HepG2 (cell line): ENCODE data around the gene SECTM1. TPM values are rescaled to one million over a fixed set of nuclear protein-coding genes. Genes with fewer than 3 reads are reported as not detected.

Source experiments
- ATF1 ChIP-seq: IDR thresholded peaks from 2 replicates; pipeline ENCODE4 v1.6.1; 2016; ENCODE audit warnings: mild to moderate bottlenecking, control low read depth
- BRCA1 ChIP-seq: sonication (generic); formaldehyde crosslinking; IDR thresholded peaks from 2 replicates; pipeline ENCODE4 v1.4.0; 2020; ENCODE audit warnings: missing genetic modification reagents
- GABPA ChIP-seq, 2 experiments: IDR thresholded peaks; 2 replicates each; pipeline ENCODE4 v1.6.1; 2011 to 2016; ENCODE audit warnings: low read depth in 2 of 2, low read length in 1 of 2, missing biosample characterization in 1 of 2, missing genetic modification characterization in 1 of 2
- GMEB2 ChIP-seq: IDR thresholded peaks from 2 replicates; pipeline ENCODE4 v1.6.1; 2016; ENCODE audit warnings: missing biosample characterization, missing genetic modification reagents, low read depth
- MNT ChIP-seq: fragments of 450-650 bp; IDR thresholded peaks from 2 replicates; pipeline ENCODE4 v1.6.1; 2016
- NR2F6 ChIP-seq, 2 experiments: IDR thresholded peaks; 2 replicates each; pipeline ENCODE4 v1.6.1; 2016; ENCODE audit warnings: antibody characterized with exemption in 1 of 2, mild to moderate bottlenecking in 1 of 2
- PRPF4 ChIP-seq: fragments of 200-400 bp; formaldehyde crosslinking; IDR thresholded peaks from 2 replicates; pipeline ENCODE4 v1.6.1; 2016; ENCODE audit warnings: low read length, low read depth; ENCODE audit not compliant: poor library complexity, severe bottlenecking
- RXRA ChIP-seq: sonication (generic); formaldehyde crosslinking; IDR thresholded peaks from 2 replicates; pipeline ENCODE4 v1.5.1; 2020; ENCODE audit warnings: missing genetic modification reagents
- SMARCE1 ChIP-seq: fragments of 450-650 bp; IDR thresholded peaks from 2 replicates; pipeline ENCODE4 v1.6.1; 2017; ENCODE audit warnings: borderline replicate concordance
- SRSF1 ChIP-seq: fragments of 200-400 bp; formaldehyde crosslinking; optimal IDR thresholded peaks from 2 replicates; pipeline ENCODE3; 2017; ENCODE audit warnings: mild to moderate bottlenecking, low read depth, low read length, moderate library complexity
- THAP7 ChIP-seq: sonication (generic); formaldehyde crosslinking; IDR thresholded peaks from 2 replicates; pipeline ENCODE4 v1.8.1; 2023; ENCODE audit warnings: mild to moderate bottlenecking, missing genetic modification reagents
- XBP1 ChIP-seq: sonication (generic); formaldehyde crosslinking; IDR thresholded peaks from 2 replicates; pipeline ENCODE4 v1.5.0; 2020; ENCODE audit warnings: missing genetic modification reagents
- ZNF264 ChIP-seq: sonication (generic); formaldehyde crosslinking; IDR thresholded peaks from 2 replicates; pipeline ENCODE4 v1.4.0; 2020; ENCODE audit warnings: missing genetic modification reagents
- ZNF281 ChIP-seq: sonication (generic); formaldehyde crosslinking; IDR thresholded peaks from 2 replicates; pipeline ENCODE4 v1.4.0; 2020; ENCODE audit warnings: missing genetic modification reagents, borderline replicate concordance
- ZNF710 ChIP-seq: sonication (generic); formaldehyde crosslinking; IDR thresholded peaks from 2 replicates; pipeline ENCODE4 v1.5.0; 2020; ENCODE audit warnings: mild to moderate bottlenecking, missing genetic modification reagents, borderline replicate concordance
- ZNF75D ChIP-seq: sonication (generic); formaldehyde crosslinking; IDR thresholded peaks from 2 replicates; pipeline ENCODE4 v1.8.1; 2023; ENCODE audit warnings: missing genetic modification reagents, mild to moderate bottlenecking, borderline replicate concordance
- ZNF800 ChIP-seq: sonication (generic); formaldehyde crosslinking; IDR thresholded peaks from 2 replicates; pipeline ENCODE4 v1.4.0; 2020; ENCODE audit warnings: missing genetic modification reagents
- polyA plus RNA-seq, 8 experiments: library from polyadenylated mRNA; depleted of rRNA in 3 of 8; stranded (reverse) in 7 of 8; unstranded in 1 of 8; fragments of >200 nt; fragmentation: Illumina TruSeq in 4 of 8; extraction: Trizol in 4 of 8; gene quantifications; 2 replicates each; pipeline versions ENCODE4 v1.2.1 to v1.2.3, GENCODE V29; 2011 to 2016; ENCODE audit warnings: low read depth in 4 of 8, missing spikeins in 1 of 8, mixed read lengths in 1 of 8; ENCODE audit not compliant: insufficient read depth in 1 of 8
- total RNA-seq, 5 experiments: library from RNA; depleted of rRNA; stranded (reverse); fragments of >200 nt; fragmentation: Illumina TruSeq; extraction: Trizol; gene quantifications; 2 replicates each; pipeline ENCODE4 v1.2.3, GENCODE V29; 2016; ENCODE audit warnings: low read depth in 1 of 5

Gene SECTM1
- total and polyA plus RNA-seq, 2 of the 13 experiments (the other 11 are each of a cell fraction or from before 2014, with no cell fraction given): 3.5 to 5.3 TPM

GRCh38 chr17:82273327-82274133 lies 60.0 kb downstream of the SECTM1 start, which contains the start of gene CSNK1D (continued):
- 0 out of 2 replicates have a peak, but pooled peaks have one; percentile 24 for TF ChIP-seq ZNF800 (CRISPR knock-in tag)
- no peak for TF ChIP-seq PRPF4
- TF ChIP-seq ZNF281 (CRISPR knock-in tag): no peak
- TF ChIP-seq SRSF1: peak; percentile 90
- TF ChIP-seq ATF1 (CRISPR knock-in tag): peak; percentile 80
- TF ChIP-seq MNT: no peak
- TF ChIP-seq ZNF264: peak; percentile 18; the same call in 1 of the 2 replicates
- no peak for TF ChIP-seq NR2F6 (IDR thresholded peaks at IDR 0.05)
- TF ChIP-seq NR2F6 (CRISPR knock-in tag; IDR thresholded peaks at IDR 0.05): 0 out of 2 replicates have a peak, but pooled peaks have one; percentile 32
- no peak for TF ChIP-seq XBP1 (CRISPR knock-in tag)
- peak; percentile 34; the same call in 1 of the 2 replicates for TF ChIP-seq GMEB2 (CRISPR knock-in tag)
- no peak for TF ChIP-seq SMARCE1
- TF ChIP-seq GABPA (IDR thresholded peaks at IDR 0.05; ENCODE audit: low read depth, low read length): peak; percentile 61
- peak; percentile 84 for TF ChIP-seq GABPA (CRISPR knock-in tag; IDR thresholded peaks at IDR 0.05; ENCODE audit: low read depth)
- peak; percentile 93; the same call in 1 of the 2 replicates for TF ChIP-seq ZNF75D (CRISPR knock-in tag)
- TF ChIP-seq ZNF710: 0 out of 2 replicates have a peak, but pooled peaks have one; percentile 59
- peak; percentile 85 for TF ChIP-seq RXRA
- TF ChIP-seq BRCA1 (CRISPR knock-in tag): 0 out of 2 replicates have a peak, but pooled peaks have one; percentile 37
- TF ChIP-seq THAP7 (CRISPR knock-in tag): peak; percentile 85; the same call in 1 of the 2 replicates
